ENCODE results near the gene GTF2A1L.
"Not testable (repeated sequence)": the region's sequence is repeated elsewhere in the genome, so short reads cannot be mapped to it uniquely, and the experiment has no call there.

Gene GTF2A1L

GRCh38 chr2:48703621-48704020 is 86.0 kb downstream of the GTF2A1L start:
- not testable (repeated sequence) for H3K27ac Mint-ChIP-seq; H3K4me3 Mint-ChIP-seq; H3K9me3 Mint-ChIP-seq; H3K36me3 Mint-ChIP-seq (ENCODE audit: low read depth); H3K27me3 Mint-ChIP-seq; DNase-seq; H3K4me1 Mint-ChIP-seq (ENCODE audit: low read depth)

- no peaks in the 10 kb centered on the region for H3K9me3 Mint-ChIP-seq
- H3K4me1 Mint-ChIP-seq (ENCODE audit: low read depth): no peaks in the 10 kb centered on the region
- H3K36me3 Mint-ChIP-seq (ENCODE audit: low read depth): no peaks in the 10 kb centered on the region
- DNase-seq: no peak
- no peak overlapping the region for H3K27ac Mint-ChIP-seq
- no peaks in the 10 kb centered on the region for H3K27me3 Mint-ChIP-seq
- no peak overlapping the region for H3K4me3 Mint-ChIP-seq
Observed at GRCh38 chr2:48707466-48707865, 89.8 kb downstream of the GTF2A1L start.

GRCh38 chr2:48709096-48710034 is 91.7 kb downstream of the GTF2A1L start:
- Mint-ChIP-seq H3K36me3 (ENCODE audit: low read depth) (no peaks in the 10 kb centered on the region), H3K27ac (no peak overlapping the region), H3K4me3 (no peak overlapping the region), H3K27me3 (no peaks in the 10 kb centered on the region), H3K4me1 (ENCODE audit: low read depth) (peaks cover 3% of the 10 kb centered on the region), H3K9me3 (no peaks in the 10 kb centered on the region)
- DNase-seq: no peak

- no peak for DNase-seq
- Mint-ChIP-seq H3K27me3 (peaks cover 3% of the 10 kb centered on the region), H3K4me3 (no peak overlapping the region), H3K27ac (no peak overlapping the region), H3K4me1 (ENCODE audit: low read depth) (peaks cover 3% of the 10 kb centered on the region), H3K9me3 (no peaks in the 10 kb centered on the region), H3K36me3 (ENCODE audit: low read depth) (no peaks in the 10 kb centered on the region)
Observed at GRCh38 chr2:48711343-48711742, 93.7 kb downstream of the GTF2A1L start.

- H3K4me3 Mint-ChIP-seq: no peak overlapping the region
- no peaks in the 10 kb centered on the region for H3K9me3 Mint-ChIP-seq
- H3K27ac Mint-ChIP-seq: no peak overlapping the region
- no peaks in the 10 kb centered on the region for H3K36me3 Mint-ChIP-seq (ENCODE audit: low read depth)
- no peak for DNase-seq
- peaks cover 3% of the 10 kb centered on the region for H3K4me1 Mint-ChIP-seq (ENCODE audit: low read depth)
- peaks cover 3% of the 10 kb centered on the region for H3K27me3 Mint-ChIP-seq
Observed at GRCh38 chr2:48712151-48712550, 94.5 kb downstream of the GTF2A1L start.

GRCh38 chr2:48713647-48714046 is 96.0 kb downstream of the GTF2A1L start:
- no peak for DNase-seq
- Mint-ChIP-seq H3K27ac (no peak overlapping the region), H3K36me3 (ENCODE audit: low read depth) (no peaks in the 10 kb centered on the region), H3K4me3 (no peak overlapping the region), H3K4me1 (ENCODE audit: low read depth) (peaks cover 3% of the 10 kb centered on the region), H3K27me3 (peaks cover 3% of the 10 kb centered on the region), H3K9me3 (no peaks in the 10 kb centered on the region)

- no peak overlapping the region for H3K27ac Mint-ChIP-seq
- no peak for DNase-seq
- H3K27me3 Mint-ChIP-seq: peaks cover 3% of the 10 kb centered on the region
- H3K9me3 Mint-ChIP-seq: no peaks in the 10 kb centered on the region
- H3K4me1 Mint-ChIP-seq (ENCODE audit: low read depth): peaks cover 3% of the 10 kb centered on the region
- no peak overlapping the region for H3K4me3 Mint-ChIP-seq
- no peaks in the 10 kb centered on the region for H3K36me3 Mint-ChIP-seq (ENCODE audit: low read depth)
Observed at GRCh38 chr2:48714245-48714644, 96.6 kb downstream of the GTF2A1L start.

- H3K4me3 Mint-ChIP-seq: no peak overlapping the region
- H3K9me3 Mint-ChIP-seq: no peaks in the 10 kb centered on the region
- H3K27ac Mint-ChIP-seq: no peak overlapping the region
- peaks cover 3% of the 10 kb centered on the region for H3K27me3 Mint-ChIP-seq
- no peaks in the 10 kb centered on the region for H3K36me3 Mint-ChIP-seq (ENCODE audit: low read depth)
- DNase-seq: no peak
- peaks cover 3% of the 10 kb centered on the region for H3K4me1 Mint-ChIP-seq (ENCODE audit: low read depth)
Observed at GRCh38 chr2:48715042-48715899, 97.6 kb downstream of the GTF2A1L start.

- Mint-ChIP-seq H3K4me1 (ENCODE audit: low read depth) (peaks cover 3% of the 10 kb centered on the region), H3K27me3 (peaks cover 3% of the 10 kb centered on the region), H3K4me3 (no peak overlapping the region), H3K27ac (no peak overlapping the region), H3K9me3 (no peaks in the 10 kb centered on the region), H3K36me3 (ENCODE audit: low read depth) (no peaks in the 10 kb centered on the region)
- DNase-seq: no peak
Observed at GRCh38 chr2:48715956-48716355, 98.3 kb downstream of the GTF2A1L start.

- H3K9me3 Mint-ChIP-seq: no peaks in the 10 kb centered on the region
- no peak for DNase-seq
- no peaks in the 10 kb centered on the region for H3K36me3 Mint-ChIP-seq (ENCODE audit: low read depth)
- H3K4me1 Mint-ChIP-seq (ENCODE audit: low read depth): peaks cover 3% of the 10 kb centered on the region
- H3K27ac Mint-ChIP-seq: no peak overlapping the region
- peaks cover 3% of the 10 kb centered on the region for H3K27me3 Mint-ChIP-seq
- H3K4me3 Mint-ChIP-seq: no peak overlapping the region
Observed at GRCh38 chr2:48717846-48718245, 100.2 kb downstream of the GTF2A1L start.

GRCh38 chr2:48719480-48720177 is 102.0 kb downstream of the GTF2A1L start:
- no peaks in the 10 kb centered on the region for H3K36me3 Mint-ChIP-seq (ENCODE audit: low read depth)
- DNase-seq: no peak
- peaks cover 1% of the 10 kb centered on the region for H3K27me3 Mint-ChIP-seq
- no peak overlapping the region for H3K27ac Mint-ChIP-seq
- H3K4me1 Mint-ChIP-seq (ENCODE audit: low read depth): no peaks in the 10 kb centered on the region
- H3K9me3 Mint-ChIP-seq: no peaks in the 10 kb centered on the region
- no peak overlapping the region for H3K4me3 Mint-ChIP-seq

- no peak overlapping the region for H3K4me3 Mint-ChIP-seq
- DNase-seq: no peak
- H3K9me3 Mint-ChIP-seq: no peaks in the 10 kb centered on the region
- H3K27me3 Mint-ChIP-seq: no peaks in the 10 kb centered on the region
- H3K36me3 Mint-ChIP-seq (ENCODE audit: low read depth): no peaks in the 10 kb centered on the region
- no peaks in the 10 kb centered on the region for H3K4me1 Mint-ChIP-seq (ENCODE audit: low read depth)
- no peak overlapping the region for H3K27ac Mint-ChIP-seq
Observed at GRCh38 chr2:48721158-48721557, 103.5 kb downstream of the GTF2A1L start.

GRCh38 chr2:48722391-48722790 is 104.7 kb downstream of the GTF2A1L start:
- no peak overlapping the region for H3K27ac Mint-ChIP-seq
- H3K9me3 Mint-ChIP-seq: no peaks in the 10 kb centered on the region
- H3K36me3 Mint-ChIP-seq (ENCODE audit: low read depth): no peaks in the 10 kb centered on the region
- no peak for DNase-seq
- H3K4me3 Mint-ChIP-seq: no peak overlapping the region
- no peaks in the 10 kb centered on the region for H3K4me1 Mint-ChIP-seq (ENCODE audit: low read depth)
- no peaks in the 10 kb centered on the region for H3K27me3 Mint-ChIP-seq

GRCh38 chr2:48723129-48723528 is 105.5 kb downstream of the GTF2A1L start:
- no peaks in the 10 kb centered on the region for H3K27me3 Mint-ChIP-seq
- no peak for DNase-seq
- no peaks in the 10 kb centered on the region for H3K36me3 Mint-ChIP-seq (ENCODE audit: low read depth)
- no peak overlapping the region for H3K27ac Mint-ChIP-seq
- no peaks in the 10 kb centered on the region for H3K4me1 Mint-ChIP-seq (ENCODE audit: low read depth)
- no peak overlapping the region for H3K4me3 Mint-ChIP-seq
- no peaks in the 10 kb centered on the region for H3K9me3 Mint-ChIP-seq
